NB4 (cell line): ENCODE data around the gene TMEM256.

Experiments
- MYC ChIP-seq: IDR thresholded peaks from 2 replicates; pipeline ENCODE4 v1.6.1; 2011; ENCODE audit warnings: low read depth, low read length
- POLR2A ChIP-seq: IDR thresholded peaks from 2 replicates; pipeline ENCODE4 v1.6.1; 2011; ENCODE audit warnings: mild to moderate bottlenecking; ENCODE audit not compliant: insufficient read length; ENCODE audit errors: extremely low read depth
- TF ChIP-seq, protein P1 (sequence below): IDR thresholded peaks from one replicate; pipeline ENCODE4 v1.5.1; 2012; ENCODE audit warnings: low read depth, low read length
- TF ChIP-seq, protein P2 (sequence below): IDR thresholded peaks from 2 replicates; pipeline ENCODE4 v1.6.1; 2011; ENCODE audit warnings: low read depth, low read length

DNA sequence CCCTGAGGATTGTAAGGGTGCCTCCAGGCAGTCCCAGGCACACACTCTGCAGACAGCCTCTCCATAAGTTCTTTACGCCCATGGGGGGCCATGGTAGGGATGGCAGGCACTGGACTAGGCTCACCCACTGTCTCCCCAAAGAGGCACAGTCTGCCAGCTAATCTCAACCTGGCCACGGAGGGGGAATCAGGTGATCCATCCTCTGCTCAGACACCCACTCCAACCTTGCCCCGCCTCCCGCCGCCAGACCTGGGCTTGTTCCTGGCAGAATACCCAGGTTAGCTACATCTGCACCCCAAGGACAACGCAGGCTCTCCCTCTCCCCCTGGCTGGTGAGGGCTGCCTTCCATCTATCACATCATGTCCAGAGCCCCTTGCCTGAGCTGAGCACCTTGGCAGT, 5.0 kb upstream of the TMEM256 start:
- TF ChIP-seq, protein P1, sequence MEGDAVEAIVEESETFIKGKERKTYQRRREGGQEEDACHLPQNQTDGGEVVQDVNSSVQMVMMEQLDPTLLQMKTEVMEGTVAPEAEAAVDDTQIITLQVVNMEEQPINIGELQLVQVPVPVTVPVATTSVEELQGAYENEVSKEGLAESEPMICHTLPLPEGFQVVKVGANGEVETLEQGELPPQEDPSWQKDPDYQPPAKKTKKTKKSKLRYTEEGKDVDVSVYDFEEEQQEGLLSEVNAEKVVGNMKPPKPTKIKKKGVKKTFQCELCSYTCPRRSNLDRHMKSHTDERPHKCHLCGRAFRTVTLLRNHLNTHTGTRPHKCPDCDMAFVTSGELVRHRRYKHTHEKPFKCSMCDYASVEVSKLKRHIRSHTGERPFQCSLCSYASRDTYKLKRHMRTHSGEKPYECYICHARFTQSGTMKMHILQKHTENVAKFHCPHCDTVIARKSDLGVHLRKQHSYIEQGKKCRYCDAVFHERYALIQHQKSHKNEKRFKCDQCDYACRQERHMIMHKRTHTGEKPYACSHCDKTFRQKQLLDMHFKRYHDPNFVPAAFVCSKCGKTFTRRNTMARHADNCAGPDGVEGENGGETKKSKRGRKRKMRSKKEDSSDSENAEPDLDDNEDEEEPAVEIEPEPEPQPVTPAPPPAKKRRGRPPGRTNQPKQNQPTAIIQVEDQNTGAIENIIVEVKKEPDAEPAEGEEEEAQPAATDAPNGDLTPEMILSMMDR = no peak
- no peak for TF ChIP-seq POLR2A
- TF ChIP-seq, protein P2, sequence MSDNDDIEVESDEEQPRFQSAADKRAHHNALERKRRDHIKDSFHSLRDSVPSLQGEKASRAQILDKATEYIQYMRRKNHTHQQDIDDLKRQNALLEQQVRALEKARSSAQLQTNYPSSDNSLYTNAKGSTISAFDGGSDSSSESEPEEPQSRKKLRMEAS = no peak
- TF ChIP-seq MYC = no peak
